ENCODE results near the gene GPR3. TPM values are rescaled to one million over a fixed set of nuclear protein-coding genes. Genes with fewer than 3 reads are reported as not detected.

The GPR3 gene
- total RNA-seq, 1 donor from 2014 or later: not detected

DNA sequence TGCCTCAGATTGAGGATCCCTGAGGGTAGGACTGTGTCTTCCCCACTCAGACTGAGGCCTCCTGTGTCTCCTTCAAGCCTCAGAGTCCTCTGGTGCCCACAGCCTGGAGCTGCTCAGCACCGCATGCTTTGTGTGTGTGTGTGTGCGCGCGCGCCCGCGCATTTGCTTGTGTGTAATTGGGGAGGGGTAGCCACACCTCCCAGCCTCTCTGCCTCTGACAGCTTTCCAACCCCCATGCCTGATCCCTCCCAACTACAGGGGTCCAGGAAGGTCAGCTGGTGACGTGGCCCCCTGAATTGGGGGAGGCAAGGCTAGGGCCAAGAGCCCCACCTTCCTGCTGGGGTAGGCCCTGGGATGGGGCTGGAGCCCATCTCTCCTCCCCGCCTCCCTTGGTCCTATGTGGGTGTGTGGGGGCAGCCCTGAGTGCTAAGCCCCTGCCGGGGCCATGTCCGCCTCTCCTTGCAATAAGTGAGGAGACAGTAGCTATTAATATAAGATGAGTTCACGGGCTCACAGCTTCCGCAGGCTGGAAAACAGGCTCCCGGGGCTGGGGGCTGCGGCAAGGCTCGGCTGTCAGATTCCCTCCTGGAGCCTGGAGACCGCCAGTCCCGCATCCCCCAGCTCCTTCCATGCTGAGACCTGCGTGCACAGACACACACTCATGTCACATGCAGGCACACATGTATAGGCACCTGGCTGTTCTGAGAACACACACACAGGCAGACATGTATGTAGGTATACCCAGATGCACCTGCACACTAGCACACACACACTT is 7.0 kb downstream of the GPR3 start:
- Histone ChIP-seq H3K36me3 (ENCODE audit: control insufficient read depth, insufficient read depth, low read length) (no peaks in the 10 kb centered on the region), H3K27me3 (ENCODE audit: control insufficient read depth, insufficient read depth, low read length) (no peaks in the 10 kb centered on the region), H3K4me3 (ENCODE audit: low read depth, low read length) (no peak overlapping the region)
- FAIRE-seq (no peak), DNase-seq (ENCODE audit: low read depth) (no peak)
- TF ChIP-seq, protein P1, sequence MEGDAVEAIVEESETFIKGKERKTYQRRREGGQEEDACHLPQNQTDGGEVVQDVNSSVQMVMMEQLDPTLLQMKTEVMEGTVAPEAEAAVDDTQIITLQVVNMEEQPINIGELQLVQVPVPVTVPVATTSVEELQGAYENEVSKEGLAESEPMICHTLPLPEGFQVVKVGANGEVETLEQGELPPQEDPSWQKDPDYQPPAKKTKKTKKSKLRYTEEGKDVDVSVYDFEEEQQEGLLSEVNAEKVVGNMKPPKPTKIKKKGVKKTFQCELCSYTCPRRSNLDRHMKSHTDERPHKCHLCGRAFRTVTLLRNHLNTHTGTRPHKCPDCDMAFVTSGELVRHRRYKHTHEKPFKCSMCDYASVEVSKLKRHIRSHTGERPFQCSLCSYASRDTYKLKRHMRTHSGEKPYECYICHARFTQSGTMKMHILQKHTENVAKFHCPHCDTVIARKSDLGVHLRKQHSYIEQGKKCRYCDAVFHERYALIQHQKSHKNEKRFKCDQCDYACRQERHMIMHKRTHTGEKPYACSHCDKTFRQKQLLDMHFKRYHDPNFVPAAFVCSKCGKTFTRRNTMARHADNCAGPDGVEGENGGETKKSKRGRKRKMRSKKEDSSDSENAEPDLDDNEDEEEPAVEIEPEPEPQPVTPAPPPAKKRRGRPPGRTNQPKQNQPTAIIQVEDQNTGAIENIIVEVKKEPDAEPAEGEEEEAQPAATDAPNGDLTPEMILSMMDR (IDR thresholded peaks at IDR 0.05; ENCODE audit: insufficient read depth, low read length, severe bottlenecking): no peak

DNA sequence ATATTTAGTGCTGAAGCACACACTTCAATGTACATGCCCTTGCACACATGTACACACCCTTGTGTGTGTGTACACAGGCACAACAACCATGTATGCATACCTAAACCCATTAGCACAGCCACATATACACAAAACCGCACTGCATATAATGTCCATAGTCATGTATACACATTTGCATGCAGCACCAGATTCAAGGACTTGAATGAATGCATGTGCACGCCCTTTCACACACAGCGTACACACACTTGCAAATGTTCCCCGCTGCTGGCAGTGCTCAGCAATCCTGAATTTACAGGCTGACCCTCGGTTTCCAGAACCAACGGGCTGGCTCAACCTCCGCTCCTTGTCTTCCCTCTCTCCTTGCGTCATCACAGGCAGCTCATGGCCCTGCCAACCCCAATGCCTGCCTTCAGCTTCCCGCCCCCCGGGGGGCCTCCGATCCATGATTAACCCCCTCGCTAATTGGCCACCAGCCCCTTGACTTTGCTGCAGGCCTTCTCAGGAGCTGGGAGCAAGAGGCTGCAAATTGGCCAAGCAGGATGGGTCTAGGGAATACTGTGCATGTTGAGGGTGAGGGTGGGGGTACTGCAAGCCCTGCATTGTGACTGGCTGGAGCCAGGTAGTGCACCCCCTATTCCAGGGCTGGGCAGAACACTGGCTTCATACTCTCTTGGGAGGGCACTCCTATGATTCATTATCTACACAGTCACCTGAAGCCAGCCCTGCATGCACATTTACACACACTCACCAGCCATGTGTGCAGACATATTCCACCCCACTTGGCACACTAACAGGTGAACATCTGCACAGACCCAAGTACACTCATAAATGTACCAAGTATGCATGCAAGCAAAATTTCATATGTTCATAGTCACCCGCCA is 7.9 kb downstream of the GPR3 start:
- H3K36me3 ChIP-seq (ENCODE audit: control insufficient read depth, insufficient read depth, low read length): no peaks in the 10 kb centered on the region
- TF ChIP-seq, protein P1 (IDR thresholded peaks at IDR 0.05; ENCODE audit: insufficient read depth, low read length, severe bottlenecking): no peak
- no peak for FAIRE-seq

DNA sequence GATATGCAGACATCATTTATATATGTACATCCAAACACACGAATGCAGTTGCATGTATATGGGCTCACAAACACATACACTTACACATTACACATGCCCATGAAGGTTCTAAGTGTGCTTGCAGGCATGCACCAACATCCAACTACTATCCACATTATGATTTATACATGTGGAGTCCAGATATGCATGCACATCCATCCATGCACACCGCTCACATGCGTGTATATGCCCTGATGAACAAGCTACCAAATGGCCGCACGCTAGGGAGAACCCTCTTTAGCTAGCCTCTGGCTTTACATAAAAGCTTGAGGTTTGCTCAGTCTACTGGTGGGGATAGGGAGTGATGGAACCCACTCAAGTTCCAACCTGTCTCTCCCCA is 8.5 kb downstream of the GPR3 start:
- no peak for DNase-seq (ENCODE audit: low read depth)
- Histone ChIP-seq H3K27me3 (ENCODE audit: control insufficient read depth, insufficient read depth, low read length) (no peaks in the 10 kb centered on the region), H3K36me3 (ENCODE audit: control insufficient read depth, insufficient read depth, low read length) (no peaks in the 10 kb centered on the region), H3K4me3 (ENCODE audit: low read depth, low read length) (no peak overlapping the region)
- TF ChIP-seq, protein P1 (IDR thresholded peaks at IDR 0.05; ENCODE audit: insufficient read depth, low read length, severe bottlenecking): no peak
- FAIRE-seq: no peak

More for the DNA sequence above, 7.9 kb downstream of the GPR3 start:
- Histone ChIP-seq H3K4me3 (ENCODE audit: low read depth, low read length) (no peak overlapping the region), H3K27me3 (ENCODE audit: control insufficient read depth, insufficient read depth, low read length) (no peaks in the 10 kb centered on the region)
- DNase-seq (ENCODE audit: low read depth): peak; percentile 50

DNA sequence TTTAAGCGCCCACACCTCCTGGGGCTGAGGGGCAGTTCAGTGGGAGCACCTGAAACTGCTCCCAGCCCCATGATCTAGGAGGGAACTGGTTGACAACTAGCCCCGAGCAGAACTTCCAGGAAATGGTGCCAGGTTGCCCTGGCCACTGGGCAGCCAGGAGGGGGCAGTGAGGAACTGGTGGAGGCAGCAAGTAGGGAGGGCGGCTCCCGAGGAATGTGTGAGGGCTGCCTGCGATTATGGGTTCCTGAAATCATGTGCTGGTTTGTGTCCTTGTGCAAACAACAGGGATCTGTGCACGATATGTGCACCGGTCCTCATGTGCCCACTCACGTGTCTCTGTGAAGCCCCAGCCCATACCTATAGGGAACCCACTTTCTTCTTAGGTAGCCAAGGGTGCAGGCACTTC is 9.9 kb downstream of the GPR3 start:
- peak; percentile 63 for DNase-seq (ENCODE audit: low read depth)
- H3K27me3 ChIP-seq (ENCODE audit: control insufficient read depth, insufficient read depth, low read length): no peaks in the 10 kb centered on the region
- no peak overlapping the region for H3K4me3 ChIP-seq (ENCODE audit: low read depth, low read length)
- TF ChIP-seq, protein P1 (IDR thresholded peaks at IDR 0.05; ENCODE audit: insufficient read depth, low read length, severe bottlenecking): peak; percentile 76
- FAIRE-seq: no peak
- peaks cover 2% of the 10 kb centered on the region for H3K36me3 ChIP-seq (ENCODE audit: control insufficient read depth, insufficient read depth, low read length)

DNA sequence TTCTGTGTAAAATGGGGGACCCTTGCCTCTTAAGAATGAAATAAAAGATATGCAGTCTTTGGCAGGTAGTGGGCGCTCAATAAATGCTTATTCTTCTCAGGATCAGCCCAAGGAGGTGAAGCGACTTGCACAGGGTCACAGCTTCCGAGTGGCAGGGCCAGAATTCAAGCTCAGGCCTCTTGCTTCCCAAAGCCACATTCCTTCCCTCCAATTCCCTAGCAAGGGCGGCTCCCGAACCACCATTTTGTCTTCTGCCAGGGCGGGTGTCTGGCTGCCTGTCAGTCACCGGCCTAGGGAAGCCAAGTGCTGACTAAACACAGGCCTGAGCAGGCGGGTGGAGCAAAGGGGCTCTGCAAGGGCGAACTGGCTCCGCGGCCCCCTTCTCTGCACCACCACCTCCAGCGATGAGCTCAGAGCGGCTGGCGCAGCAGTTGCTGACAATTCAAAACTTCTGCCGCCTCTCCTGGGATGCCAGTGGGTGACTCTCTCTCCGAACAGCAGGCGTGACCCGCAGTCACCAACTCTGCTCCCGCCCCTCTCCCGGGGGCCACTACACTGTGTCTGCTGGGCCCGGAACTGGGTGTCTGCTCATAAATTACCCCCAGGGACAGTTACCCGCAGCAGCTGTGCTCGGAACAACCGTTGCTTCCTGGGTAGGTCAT is 10.8 kb downstream of the GPR3 start:
- TF ChIP-seq, protein P1 (IDR thresholded peaks at IDR 0.05; ENCODE audit: insufficient read depth, low read length, severe bottlenecking): peak; percentile 45
- FAIRE-seq (no peak), DNase-seq (ENCODE audit: low read depth) (peak; percentile 44)
- Histone ChIP-seq H3K27me3 (ENCODE audit: control insufficient read depth, insufficient read depth, low read length) (no peaks in the 10 kb centered on the region), H3K4me3 (ENCODE audit: low read depth, low read length) (no peak overlapping the region), H3K36me3 (ENCODE audit: control insufficient read depth, insufficient read depth, low read length) (peaks cover 10% of the 10 kb centered on the region)
